H9 (cell line): ENCODE results near the gene RMND5B. TPM values are rescaled to one million over a fixed set of nuclear protein-coding genes. Genes with fewer than 3 reads are reported as not detected.

Experiments
- DNase-seq: peaks from one replicate; pipeline ENCODE4 v3.0.0-alpha.2; 2017
- H2AFZ ChIP-seq: one replicate; pipeline ENCODE4 v1.6.1; 2013; ENCODE audit warnings: mild to moderate bottlenecking, low read length, control low read depth, moderate library complexity
- H2AK5ac ChIP-seq: 2 replicates; pipeline ENCODE4 v1.6.1; 2013; ENCODE audit warnings: low read length, control low read depth, mixed read lengths; ENCODE audit not compliant: insufficient read length
- H2BK120ac ChIP-seq: one replicate; pipeline ENCODE4 v1.6.1; 2013; ENCODE audit warnings: low read depth, mild to moderate bottlenecking, low read length, control low read depth, inconsistent platforms; ENCODE audit not compliant: poor library complexity, severe bottlenecking
- H2BK12ac ChIP-seq: 2 replicates; pipeline ENCODE4 v1.6.1; 2013; ENCODE audit warnings: low read length, control low read depth, mixed read lengths, low read depth; ENCODE audit not compliant: insufficient read length
- H2BK15ac ChIP-seq: 2 replicates; pipeline ENCODE4 v1.6.1; 2013; ENCODE audit warnings: low read depth, low read length, control low read depth
- H2BK20ac ChIP-seq: one replicate; pipeline ENCODE4 v1.6.1; 2013; ENCODE audit warnings: low read depth, mild to moderate bottlenecking, low read length, control low read depth, inconsistent platforms; ENCODE audit not compliant: poor library complexity, severe bottlenecking
- H2BK5ac ChIP-seq: 2 replicates; pipeline ENCODE4 v1.6.1; 2013; ENCODE audit warnings: low read length, control low read depth, mixed read lengths; ENCODE audit not compliant: insufficient read length
- H3K14ac ChIP-seq: 2 replicates; pipeline ENCODE4 v1.6.1; 2013; ENCODE audit warnings: low read length, control low read depth; ENCODE audit not compliant: insufficient read depth
- H3K18ac ChIP-seq: 2 replicates; pipeline ENCODE4 v1.6.1; 2013; ENCODE audit warnings: low read depth, mild to moderate bottlenecking, mixed read lengths, low read length, control low read depth; ENCODE audit not compliant: insufficient read length
- H3K23ac ChIP-seq: 2 replicates; pipeline ENCODE4 v1.6.1; 2013; ENCODE audit warnings: low read length, control low read depth, mixed read lengths, low read depth; ENCODE audit not compliant: insufficient read length
- H3K23me2 ChIP-seq: 2 replicates; pipeline ENCODE4 v1.6.1; 2013; ENCODE audit warnings: low read depth, mild to moderate bottlenecking, mixed read lengths, low read length, control low read depth; ENCODE audit not compliant: insufficient read length, poor library complexity, severe bottlenecking
- H3K27ac ChIP-seq: 2 replicates; pipeline ENCODE4 v1.5.1; 2013; ENCODE audit warnings: low read length, control low read depth, mixed read lengths, low read depth; ENCODE audit not compliant: insufficient read length
- H3K27me3 ChIP-seq: 2 replicates; pipeline ENCODE4 v1.6.1; 2013; ENCODE audit warnings: low read length, control low read depth, inconsistent platforms; ENCODE audit not compliant: insufficient read depth
- H3K4ac ChIP-seq: 2 replicates; pipeline ENCODE4 v1.6.1; 2013; ENCODE audit warnings: low read depth, mild to moderate bottlenecking, control low read depth, inconsistent platforms, low read length, moderate library complexity
- H3K4me1 ChIP-seq: 2 replicates; pipeline ENCODE4 v1.6.1; 2013; ENCODE audit warnings: low read length, control low read depth, inconsistent platforms; ENCODE audit not compliant: insufficient read depth
- H3K4me2 ChIP-seq: 2 replicates; pipeline ENCODE4 v1.6.1; 2013; ENCODE audit warnings: low read length, control low read depth, mixed read lengths; ENCODE audit not compliant: insufficient read length, insufficient read depth
- H3K56ac ChIP-seq: 2 replicates; pipeline ENCODE4 v1.6.1; 2013; ENCODE audit warnings: low read depth, mild to moderate bottlenecking, mixed read lengths, low read length, control low read depth; ENCODE audit not compliant: insufficient read length
- H3K79me1 ChIP-seq: 2 replicates; pipeline ENCODE4 v1.6.1; 2013; ENCODE audit warnings: low read depth, mild to moderate bottlenecking, moderate library complexity, low read length, control low read depth, inconsistent platforms; ENCODE audit not compliant: insufficient read depth, poor library complexity, severe bottlenecking
- H3K79me2 ChIP-seq: 2 replicates; pipeline ENCODE4 v1.6.1; 2013; ENCODE audit warnings: low read length, control low read depth, inconsistent platforms; ENCODE audit not compliant: insufficient read depth
- H3K9ac ChIP-seq: 2 replicates; pipeline ENCODE4 v1.6.1; 2013; ENCODE audit warnings: low read length, control low read depth, mixed read lengths; ENCODE audit not compliant: insufficient read length; ENCODE audit errors: extremely low read depth
- H3K9me3 ChIP-seq: one replicate; pipeline ENCODE4 v1.6.1; 2013; ENCODE audit warnings: low read depth, low read length, inconsistent platforms; ENCODE audit not compliant: control insufficient read depth
- H3T11ph ChIP-seq: one replicate; pipeline ENCODE4 v1.6.1; 2013; ENCODE audit warnings: mild to moderate bottlenecking, low read length, control low read depth, inconsistent platforms
- H4K20me1 ChIP-seq: one replicate; pipeline ENCODE4 v1.6.1; 2013; ENCODE audit not compliant: control insufficient read depth, insufficient read length, insufficient read depth
- H4K5ac ChIP-seq: 2 replicates; pipeline ENCODE4 v1.6.1; 2013; ENCODE audit warnings: low read depth, mild to moderate bottlenecking, mixed read lengths, low read length, control low read depth; ENCODE audit not compliant: insufficient read length
- H4K8ac ChIP-seq: replicated peaks from 2 replicates; pipeline ENCODE4 v1.6.1; 2013; ENCODE audit warnings: low read length, control low read depth, mixed read lengths, low read depth; ENCODE audit not compliant: insufficient read length
- H4K91ac ChIP-seq: 2 replicates; pipeline ENCODE4 v1.6.1; 2013; ENCODE audit warnings: low read depth, mild to moderate bottlenecking, moderate library complexity, mixed read lengths, low read length, control low read depth; ENCODE audit not compliant: insufficient read length
- H3K27ac Mint-ChIP-seq, 3 experiments: 2 replicates in 2 of 3; 3 replicates in 1 of 3; pipeline ENCODE4 v1.8.0; 2020 to 2021; ENCODE audit warnings: mixed read lengths in 3 of 3, mild to moderate bottlenecking in 1 of 3, moderate library complexity in 1 of 3
- H3K27me3 Mint-ChIP-seq: 2 replicates; pipeline ENCODE4 v1.8.0; 2021; ENCODE audit warnings: low read depth, mild to moderate bottlenecking, moderate library complexity, mixed read lengths
- H3K36me3 Mint-ChIP-seq, 3 experiments: 2 replicates in 2 of 3; 3 replicates in 1 of 3; pipeline ENCODE4 v1.8.0; 2020 to 2021; ENCODE audit warnings: low read depth in 3 of 3, mixed read lengths in 3 of 3; ENCODE audit not compliant: insufficient read depth in 1 of 3
- H3K4me1 Mint-ChIP-seq, 2 experiments: 2 replicates each; pipeline ENCODE4 v1.8.0; 2020; ENCODE audit warnings: mixed read lengths in 2 of 2
- H3K4me3 Mint-ChIP-seq, 2 experiments: 2 replicates in 1 of 2; 3 replicates in 1 of 2; pipeline ENCODE4 v1.8.0; 2020 to 2021; ENCODE audit warnings: mild to moderate bottlenecking in 2 of 2, mixed read lengths in 2 of 2, moderate library complexity in 1 of 2
- H3K9me3 Mint-ChIP-seq, 2 experiments: 2 replicates in 1 of 2; 3 replicates in 1 of 2; pipeline ENCODE4 v1.8.0; 2020; ENCODE audit warnings: mild to moderate bottlenecking in 2 of 2, mixed read lengths in 2 of 2, moderate library complexity in 1 of 2
- CTCF ChIP-seq: fragments of 200-600 bp; sonication (generic); conservative IDR thresholded peaks from 3 replicates; pipeline ENCODE4 v1.8.0; 2021; ENCODE audit warnings: antibody characterized with exemption, mild to moderate bottlenecking
- WGBS: extraction: QIAGEN DNeasy Blood & Tissue Kit; methylation state at CpG from one replicate; pipeline ENCODE4 v1.1.7; 2013; ENCODE audit warnings: missing lambda C conversion rate, low lambda C conversion rate, mixed read lengths; ENCODE audit not compliant: insufficient read length; ENCODE audit errors: extremely low coverage; 5-methylcytosine and 5-hydroxymethylcytosine counted together
- total RNA-seq: library from RNA; stranded (reverse); gene quantifications from 2 replicates; pipeline ENCODE4 v1.2.1, GENCODE V29; 2021

The RMND5B gene
- total RNA-seq, 1 experiment from 2014 or later = 86.4 TPM

- Histone ChIP-seq H2BK5ac (no peak overlapping the region), H3K79me2 (peaks cover 24% of the 10 kb centered on the region; the same call in 1 of the 2 replicates), H3K4ac (no peak overlapping the region), H4K5ac (no peak overlapping the region), H3K56ac (no peak overlapping the region), H3K4me2 (no peak overlapping the region), H4K91ac (no peak overlapping the region), H3K9ac (no peak overlapping the region), H3K79me1 (no peaks in the 10 kb centered on the region), H2AK5ac (no peak overlapping the region), H3K23ac (no peak overlapping the region), H2BK120ac (no peak overlapping the region), H3K27me3 (no peaks in the 10 kb centered on the region), H3T11ph (no peak overlapping the region), H4K20me1 (no peaks in the 10 kb centered on the region), H3K9me3 (no peaks in the 10 kb centered on the region), H2AFZ (no peak overlapping the region), H2BK12ac (no peak overlapping the region), H2BK15ac (no peak overlapping the region), H4K8ac (no peak overlapping the region), H2BK20ac (no peak overlapping the region), H3K23me2 (peaks cover 6% of the 10 kb centered on the region), H3K27ac (no peak overlapping the region), H3K14ac (no peak overlapping the region; the same call in 1 of the 2 replicates), H3K4me1 (peaks cover 8% of the 10 kb centered on the region; the same call in 1 of the 2 replicates), H3K18ac (no peak overlapping the region)
- peaks cover 37 to 48% of the 10 kb centered on the region in 2 experiments for H3K4me1 Mint-ChIP-seq
- H3K4me3 Mint-ChIP-seq = no peak overlapping the region
- DNase-seq = no peak
- TF ChIP-seq CTCF = no peak
- H3K27me3 Mint-ChIP-seq = no peaks in the 10 kb centered on the region
- peaks cover 13 to 34% (median 18%) of the 10 kb centered on the region in 3 experiments for H3K36me3 Mint-ChIP-seq
- WGBS = no CpG with 5 or more reads among the region's 27 CpGs
- H3K27ac Mint-ChIP-seq = no peak overlapping the region; a peak in 2 of 7 replicates
- no peaks in the 10 kb centered on the region; a peak in 2 of 5 replicates for H3K9me3 Mint-ChIP-seq
Measured at GRCh38 chr5:178119915-178120606, 10.8 kb upstream of the RMND5B start.
